Activated CD4-positive, alpha-beta T cell treated with anti-CD3 and anti-CD28 coated beads, Interleukin-2, Interleukin-4, amounts not matched to agents 100 ng/mL and 50 ng/mL, durations not matched to agents 16 hours and 8 hours (primary cell): ENCODE data around the gene DPF3.

ENCODE experiments used
- DNase-seq: peaks from one replicate; pipeline ENCODE4 v3.0.0-alpha.2; 2020; ENCODE audit warnings: low spot score

The DPF3 gene

GRCh38 chr14:72742118-72742837 is 151.6 kb downstream of the DPF3 start:
- DNase-seq = no peak

- no peak for DNase-seq
Measured at GRCh38 chr14:72741826-72742117, 152.1 kb downstream of the DPF3 start.

GRCh38 chr14:72740966-72741825 is 152.7 kb downstream of the DPF3 start:
- no peak for DNase-seq

- no peak for DNase-seq
Measured at GRCh38 chr14:72740504-72740961, 153.4 kb downstream of the DPF3 start.

- no peak for DNase-seq
Measured at GRCh38 chr14:72739446-72740405, 154.2 kb downstream of the DPF3 start.

- no peak for DNase-seq
Measured at GRCh38 chr14:72738161-72738611, 155.7 kb downstream of the DPF3 start.

- DNase-seq = no peak
Measured at GRCh38 chr14:72737560-72737943, 156.3 kb downstream of the DPF3 start.

GRCh38 chr14:72736786-72737559 is 156.9 kb downstream of the DPF3 start:
- DNase-seq = no peak

- DNase-seq = no peak
Measured at GRCh38 chr14:72736308-72736707, 157.6 kb downstream of the DPF3 start.

GRCh38 chr14:72732022-72732780 is 161.7 kb downstream of the DPF3 start:
- no peak for DNase-seq

- DNase-seq = no peak
Measured at GRCh38 chr14:72731252-72732020, 162.5 kb downstream of the DPF3 start.

GRCh38 chr14:72730468-72730867 is 163.4 kb downstream of the DPF3 start:
- DNase-seq = no peak

- no peak for DNase-seq
Measured at GRCh38 chr14:72726444-72726843, 167.5 kb downstream of the DPF3 start.

- DNase-seq = no peak
Measured at GRCh38 chr14:72723858-72724530, 169.9 kb downstream of the DPF3 start.

- DNase-seq = no peak
Measured at GRCh38 chr14:72722201-72722785, 171.6 kb downstream of the DPF3 start.

- DNase-seq = no peak
Measured at GRCh38 chr14:72721083-72721482, 172.8 kb downstream of the DPF3 start.

- DNase-seq = no peak
Measured at GRCh38 chr14:72717220-72717619, 176.7 kb downstream of the DPF3 start.

- DNase-seq = no peak
Measured at GRCh38 chr14:72716476-72716875, 177.4 kb downstream of the DPF3 start.

- no peak for DNase-seq
Measured at GRCh38 chr14:72715850-72716228, 178.1 kb downstream of the DPF3 start.
